Measurements from ENCODE around the gene CES1.
"Not testable (repeated sequence)": the region's sequence is repeated elsewhere in the genome, so short reads cannot be mapped to it uniquely, and the experiment has no call there.

Gene CES1

GRCh38 chr16:55805104-55805503 lies 27.8 kb downstream of the CES1 start:
- intact Hi-C loops (cut with DNase I): not testable (repeated sequence)

GRCh38 chr16:55803681-55804080 lies 29.2 kb downstream of the CES1 start:
- intact Hi-C loops (cut with DNase I); DNase-seq: not testable (repeated sequence)

More at GRCh38 chr16:55805104-55805503, 27.8 kb downstream of the CES1 start:
- DNase-seq: not testable (repeated sequence)

GRCh38 chr16:55792934-55793374 lies 39.9 kb downstream of the CES1 start:
- DNase-seq; intact Hi-C loops (cut with DNase I): not testable (repeated sequence)

GRCh38 chr16:55791512-55791911 lies 41.4 kb downstream of the CES1 start:
- DNase-seq; intact Hi-C loops (cut with DNase I): not testable (repeated sequence)

- DNase-seq: peak in 1 of 10 donors; percentile 43
- intact Hi-C loops (cut with DNase I): not testable (repeated sequence)
Observed at GRCh38 chr16:55790240-55790639, 42.7 kb downstream of the CES1 start.

- DNase-seq; intact Hi-C loops (cut with DNase I): not testable (repeated sequence)
Observed at GRCh38 chr16:55782793-55783091, 50.2 kb downstream of the CES1 start.

GRCh38 chr16:55782091-55782792 lies 50.7 kb downstream of the CES1 start:
- not testable (repeated sequence) for DNase-seq

GRCh38 chr16:55781456-55781855 lies 51.4 kb downstream of the CES1 start:
- intact Hi-C loops (cut with DNase I); DNase-seq: not testable (repeated sequence)

More at GRCh38 chr16:55782091-55782792, 50.7 kb downstream of the CES1 start:
- intact Hi-C loops (cut with DNase I): not testable (repeated sequence)

- DNase-seq; intact Hi-C loops (cut with DNase I): not testable (repeated sequence)
Observed at GRCh38 chr16:55780095-55780407, 52.8 kb downstream of the CES1 start.

GRCh38 chr16:55779402-55780094 lies 53.3 kb downstream of the CES1 start:
- no peak for DNase-seq

GRCh38 chr16:55778757-55779156 lies 54.1 kb downstream of the CES1 start:
- no peak for DNase-seq
- intact Hi-C loops (cut with DNase I): no loop called here

More at GRCh38 chr16:55779402-55780094, 53.3 kb downstream of the CES1 start:
- intact Hi-C loops (cut with DNase I): no loop called here

- intact Hi-C loops (cut with DNase I): no loop called here
Observed at GRCh38 chr16:55775857-55776256, 57.0 kb downstream of the CES1 start.

GRCh38 chr16:55773859-55774549 lies 58.9 kb downstream of the CES1 start:
- intact Hi-C loops (cut with DNase I): no loop called here
- DNase-seq: no peak

More at GRCh38 chr16:55775857-55776256, 57.0 kb downstream of the CES1 start:
- no peak for DNase-seq

- intact Hi-C loops (cut with DNase I): no loop called here
- no peak for DNase-seq
Observed at GRCh38 chr16:55765161-55765560, 67.7 kb downstream of the CES1 start.

GRCh38 chr16:55760310-55761001 lies 72.4 kb downstream of the CES1 start:
- DNase-seq: no peak
- intact Hi-C loops (cut with DNase I): no loop called here

GRCh38 chr16:55759965-55760309 lies 73.0 kb downstream of the CES1 start:
- not testable (repeated sequence) for DNase-seq

GRCh38 chr16:55757595-55758527 lies 75.0 kb downstream of the CES1 start:
- intact Hi-C loops (cut with DNase I); DNase-seq: not testable (repeated sequence)

More at GRCh38 chr16:55759965-55760309, 73.0 kb downstream of the CES1 start:
- intact Hi-C loops (cut with DNase I): not testable (repeated sequence)

GRCh38 chr16:55756963-55757362 lies 75.9 kb downstream of the CES1 start:
- intact Hi-C loops (cut with DNase I): no loop called here
- DNase-seq: no peak

- no peak for DNase-seq
- intact Hi-C loops (cut with DNase I): no loop called here
Observed at GRCh38 chr16:55754056-55754455, 78.8 kb downstream of the CES1 start.
